NCI-H146 treated with DMSO at 0.1 percent for 48 hours (cell line): Measurements from ENCODE around the gene EIF2AK2.

Experiments
- DNase-seq: peaks from one replicate; lab custom pipeline; 2025; ENCODE audit not compliant: unreplicated experiment; lab: John Stamatoyannopoulos, UW

Gene EIF2AK2

DNA sequence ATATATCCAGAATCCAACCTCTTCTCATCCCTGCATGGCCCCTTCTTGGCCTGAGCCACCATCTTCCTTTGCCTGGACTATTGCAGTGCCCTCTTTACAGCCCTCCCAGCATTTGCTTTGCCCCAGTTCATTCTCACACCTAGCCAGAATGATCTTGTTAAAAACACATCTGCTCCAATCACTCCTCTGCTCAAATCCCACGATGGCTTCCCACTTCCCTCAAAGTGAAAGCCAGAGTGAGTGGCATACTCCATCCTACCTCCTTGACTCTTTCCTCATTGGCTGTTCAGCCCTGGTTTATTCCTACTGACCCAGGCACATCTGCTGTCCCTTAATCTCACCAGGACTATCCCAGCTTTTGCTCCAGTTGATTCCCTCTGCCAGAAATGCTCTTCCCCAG, 17.0 kb upstream of the EIF2AK2 start:
- no peak for DNase-seq

DNA sequence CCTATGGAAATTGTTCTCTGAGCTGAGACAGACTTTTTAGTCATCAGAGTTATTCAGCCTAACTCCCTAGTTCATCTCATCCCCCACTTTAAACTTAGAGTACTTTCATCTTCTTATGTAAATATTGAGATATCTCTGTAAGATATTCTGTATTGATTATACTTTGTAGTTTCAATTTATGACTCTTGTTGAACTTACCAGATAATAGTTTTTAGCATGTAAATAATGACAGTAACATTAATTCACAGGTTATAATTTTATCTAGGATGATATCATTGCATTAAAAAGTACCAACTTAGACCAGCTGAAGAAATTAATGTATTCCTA, 14.8 kb upstream of the EIF2AK2 start:
- DNase-seq, result no peak

GRCh38 chr2:37168217-37168981, 11.6 kb upstream of the EIF2AK2 start:
- peak; percentile 27 for DNase-seq

GRCh38 chr2:37167636-37168180, 10.9 kb upstream of the EIF2AK2 start:
- no peak for DNase-seq

DNA sequence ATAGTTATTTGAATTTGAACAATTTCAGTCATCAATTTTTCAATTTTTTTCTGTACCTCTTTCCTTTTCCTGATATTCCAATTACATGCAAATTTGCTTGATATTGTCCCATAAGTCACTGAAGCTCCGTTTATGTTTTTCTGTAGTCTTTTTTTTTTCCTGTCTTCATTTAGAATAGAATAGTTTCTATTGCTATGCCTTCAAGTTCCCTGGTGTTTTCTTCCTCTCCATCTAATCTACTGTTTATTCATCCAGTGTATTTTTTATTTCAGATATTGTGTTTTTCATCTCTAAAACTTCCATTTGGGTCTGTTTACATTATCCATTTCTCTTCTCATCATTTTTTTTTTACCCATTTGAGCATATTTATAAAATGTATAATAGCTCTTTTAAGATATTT, 8.0 kb upstream of the EIF2AK2 start:
- no peak for DNase-seq

DNA sequence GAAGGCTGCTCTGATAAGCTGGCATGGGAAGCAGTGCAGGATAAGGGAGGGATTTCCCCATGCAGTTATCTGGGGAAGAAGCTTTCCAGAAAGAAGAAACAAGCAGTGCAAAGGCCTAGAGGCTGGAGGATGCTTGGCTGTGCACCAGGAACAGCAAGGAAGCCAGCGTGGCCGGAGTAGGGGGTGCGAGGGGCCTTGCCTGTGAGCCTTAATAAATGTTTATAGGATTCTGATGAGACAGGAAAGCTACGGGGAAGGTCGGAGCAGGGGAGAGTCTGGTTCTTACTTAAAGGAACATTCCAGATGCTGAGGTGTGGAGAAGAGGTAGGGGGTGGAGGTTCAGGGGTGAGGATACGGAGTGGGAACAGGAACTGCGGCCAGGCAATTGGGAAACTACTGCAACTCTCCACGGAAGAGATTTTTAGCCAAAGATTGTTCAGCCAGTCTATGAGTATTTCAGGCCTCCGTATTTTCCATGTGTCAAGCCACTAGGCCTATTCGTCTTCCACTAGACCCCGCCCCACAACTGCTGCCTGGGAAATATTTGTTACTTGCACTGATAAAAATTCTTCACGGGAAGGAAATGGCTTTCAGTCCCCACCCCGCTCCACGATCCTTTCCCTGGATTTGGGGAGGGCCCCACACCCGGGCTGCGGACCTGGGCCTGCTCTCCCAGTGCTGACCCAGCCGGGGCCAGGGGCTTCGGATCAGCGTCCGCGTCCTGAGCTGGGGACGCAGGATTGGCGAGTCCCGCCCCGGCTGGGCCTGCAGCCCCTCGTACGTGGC, 516 bp downstream of the EIF2AK2 start:
- DNase-seq, result no peak

- no peak for DNase-seq
Measured at GRCh38 chr2:37154785-37155184, 2.0 kb downstream of the EIF2AK2 start.

DNA sequence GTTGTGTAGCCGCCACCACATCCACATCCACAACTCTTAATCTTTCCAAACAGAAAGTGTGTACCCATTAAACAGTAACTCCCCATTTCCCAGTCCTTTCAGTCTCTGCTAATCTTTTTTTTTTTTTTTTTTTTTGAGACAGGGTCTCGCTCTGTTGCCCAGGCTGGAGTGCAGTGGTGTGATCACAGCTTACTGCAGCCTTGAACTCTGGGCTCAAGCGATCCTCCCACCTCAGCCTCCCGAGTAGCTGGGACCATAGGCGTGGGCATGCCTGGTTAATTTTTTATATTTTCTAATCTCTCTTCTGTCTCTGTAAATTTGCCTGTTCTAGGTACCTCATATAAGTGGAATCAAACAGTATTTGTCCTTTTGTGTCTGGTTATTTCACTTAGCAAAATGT, 3.6 kb downstream of the EIF2AK2 start:
- no peak for DNase-seq

DNA sequence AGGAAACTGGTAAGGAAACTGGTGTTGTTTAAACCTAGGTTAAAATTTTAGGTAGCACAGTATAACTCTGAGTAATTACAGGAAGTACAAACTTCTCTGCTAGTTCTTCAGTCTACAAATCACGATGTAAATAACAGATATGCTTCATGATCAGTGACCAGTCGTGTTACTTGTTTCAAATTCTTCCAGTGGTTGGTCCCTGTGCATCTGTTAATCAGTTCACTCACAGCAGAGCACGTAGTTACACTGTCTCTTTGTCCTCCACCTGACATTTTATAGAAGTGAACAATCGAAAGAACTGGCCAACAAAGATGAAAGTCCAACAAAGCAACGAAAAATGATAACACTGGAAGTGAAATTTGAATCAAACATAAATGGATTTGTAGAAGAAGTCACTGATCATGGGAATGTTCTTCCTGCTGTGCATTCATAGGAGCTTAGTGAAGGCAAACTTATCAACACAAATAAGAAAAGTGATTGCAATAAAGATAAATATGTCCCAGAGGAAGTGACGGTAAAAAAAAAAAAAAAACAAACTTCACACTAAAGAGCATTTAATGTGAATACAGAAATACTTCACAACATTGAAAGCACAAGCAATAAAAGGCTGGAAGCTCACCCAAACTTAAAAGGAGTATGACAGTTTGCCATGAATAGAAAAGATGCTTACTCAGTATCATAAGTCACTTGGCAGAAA, 7.0 kb downstream of the EIF2AK2 start:
- no peak for DNase-seq

GRCh38 chr2:37148325-37148724, 8.5 kb downstream of the EIF2AK2 start:
- DNase-seq, result no peak

DNA sequence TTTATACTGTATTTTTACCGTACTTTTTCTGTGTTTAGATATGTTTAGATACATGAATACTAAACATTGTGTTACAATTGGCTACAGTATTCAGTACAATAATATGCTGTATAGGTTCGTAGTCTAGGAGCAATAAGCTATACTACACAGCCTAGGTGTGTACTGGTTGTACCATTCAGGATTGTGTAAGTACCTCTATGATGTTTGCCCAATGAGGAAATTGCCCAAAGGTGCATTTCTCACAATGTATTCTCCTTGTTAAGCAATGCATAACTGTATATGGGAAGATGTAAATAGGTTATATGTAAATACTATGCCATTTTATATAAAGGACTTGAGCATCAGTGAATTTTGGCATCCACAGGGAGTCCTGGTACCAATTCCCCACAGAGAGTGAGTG, 10.7 kb downstream of the EIF2AK2 start:
- DNase-seq, result no peak

DNA sequence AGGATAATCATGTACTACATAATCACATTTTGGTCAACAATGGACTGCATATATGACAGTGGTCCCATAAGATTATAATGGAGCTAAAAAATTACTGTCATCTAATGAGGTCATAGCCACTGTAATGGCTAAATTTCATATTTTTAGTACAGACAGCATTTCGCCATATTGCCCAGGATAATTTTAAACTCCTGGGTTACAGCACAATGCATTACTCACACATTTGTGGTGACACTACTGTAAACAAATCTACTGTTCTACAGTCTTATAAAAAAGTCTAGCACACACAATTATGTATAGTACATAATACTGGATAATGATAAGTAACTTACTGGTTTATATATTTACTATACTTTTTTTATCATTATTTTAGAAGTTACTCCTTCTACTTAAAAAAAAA, 12.8 kb downstream of the EIF2AK2 start:
- no peak for DNase-seq

DNA sequence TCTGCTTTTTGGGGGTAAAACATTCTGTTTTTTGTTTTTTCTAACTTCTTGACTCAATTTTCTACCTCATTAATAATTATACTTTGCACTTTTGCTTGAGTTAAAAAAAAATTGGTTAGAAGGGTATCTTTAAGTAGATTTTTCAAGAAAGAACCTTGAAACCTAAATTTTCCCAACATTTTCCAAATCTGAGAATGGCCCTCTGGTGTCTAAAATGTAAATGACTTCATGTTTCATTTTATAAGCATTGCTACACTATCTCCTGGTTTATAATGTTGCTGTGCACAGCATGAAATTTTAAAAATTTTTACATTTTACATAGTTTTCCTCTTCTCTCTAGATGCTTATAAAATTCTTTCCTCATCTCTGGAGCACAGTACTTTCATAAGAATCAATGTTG, 14.2 kb downstream of the EIF2AK2 start:
- no peak for DNase-seq

DNA sequence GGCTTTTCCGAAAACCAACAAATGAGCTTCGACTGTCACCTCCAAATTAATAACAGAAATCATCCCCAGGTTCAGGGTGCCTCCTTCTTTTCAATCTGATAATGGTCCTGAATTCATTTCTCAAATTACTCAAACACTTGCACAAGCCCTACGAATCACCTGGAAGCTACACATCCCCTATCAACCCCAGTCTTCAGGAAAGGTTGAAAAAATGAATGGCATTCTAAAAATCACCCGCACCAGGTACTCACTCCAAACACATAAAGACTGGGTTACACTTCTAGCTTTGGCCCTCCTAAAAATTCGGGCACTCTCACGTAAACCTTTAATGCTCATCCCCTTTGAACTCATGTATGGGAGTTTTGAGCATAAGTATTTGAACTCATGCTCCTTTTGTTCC, 23.9 kb downstream of the EIF2AK2 start:
- DNase-seq, result no peak

- no peak for DNase-seq
Measured at GRCh38 chr2:37125416-37125815, 31.4 kb downstream of the EIF2AK2 start.

- no peak for DNase-seq
Measured at GRCh38 chr2:37119157-37119556, 37.6 kb downstream of the EIF2AK2 start.

- no peak for DNase-seq
Measured at GRCh38 chr2:37117566-37117965, 39.2 kb downstream of the EIF2AK2 start.

- no peak for DNase-seq
Measured at GRCh38 chr2:37111958-37112357, 44.8 kb downstream of the EIF2AK2 start.

- DNase-seq, result no peak
Measured at GRCh38 chr2:37110306-37111212, 46.2 kb downstream of the EIF2AK2 start.

DNA sequence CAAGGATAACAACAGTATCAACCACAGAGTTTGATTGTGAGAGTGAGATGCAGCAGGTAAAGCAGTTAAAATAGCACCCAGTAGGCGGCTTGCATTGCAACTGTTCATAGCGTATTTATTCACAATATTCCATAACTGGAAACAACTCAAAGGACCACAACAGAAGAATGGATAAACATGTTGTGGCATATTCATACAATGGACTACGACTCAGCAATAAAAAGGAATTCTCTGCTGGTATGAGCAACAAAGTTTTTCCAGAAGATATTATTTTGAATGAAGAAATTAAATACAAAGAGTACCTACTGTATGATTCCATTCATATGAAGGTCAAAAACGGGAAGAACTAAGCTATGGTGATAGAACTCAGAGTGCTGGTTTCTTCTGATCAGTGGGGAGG, 47.3 kb downstream of the EIF2AK2 start:
- no peak for DNase-seq

GRCh38 chr2:37105150-37105549, 51.6 kb downstream of the EIF2AK2 start:
- no peak for DNase-seq
